H1 (cell line): ENCODE measurements around the gene RPS19.

Experiments used
- CEBPB ChIP-seq: IDR thresholded peaks from 2 replicates; pipeline ENCODE4 v1.6.1; 2012; ENCODE audit warnings: low read depth, low read length
- MAFK ChIP-seq: IDR thresholded peaks from 2 replicates; pipeline ENCODE4 v1.6.1; 2012; ENCODE audit warnings: low read depth, mild to moderate bottlenecking, improper control_type of control experiment, low read length
- PHF8 ChIP-seq: fragments of 200-600 bp; sonication (generic); conservative IDR thresholded peaks from 2 replicates; pipeline ENCODE4 v1.7.1; 2012; ENCODE audit warnings: low read depth, mild to moderate bottlenecking, inconsistent platforms, low read length, moderate library complexity
- RBBP5 ChIP-seq: IDR thresholded peaks from 2 replicates; pipeline ENCODE4 v1.7.1; 2012; ENCODE audit warnings: low read depth, mild to moderate bottlenecking, inconsistent platforms, low read length, moderate library complexity, borderline replicate concordance
- RXRA ChIP-seq: IDR thresholded peaks from 2 replicates; pipeline ENCODE4 v1.6.1; 2011; ENCODE audit warnings: low read depth, mild to moderate bottlenecking, low read length, moderate library complexity; ENCODE audit not compliant: insufficient read depth
- SUZ12 ChIP-seq: fragments of 200-600 bp; sonication (generic); IDR thresholded peaks from 2 replicates; pipeline ENCODE4 v1.6.1; 2012; ENCODE audit warnings: mild to moderate bottlenecking, inconsistent platforms, low read length, moderate library complexity, mixed read lengths
- YY1 ChIP-seq: IDR thresholded peaks from 2 replicates; pipeline ENCODE4 v1.6.1; 2011; ENCODE audit warnings: low read depth, mild to moderate bottlenecking, low read length
- ZNF274 ChIP-seq: IDR thresholded peaks from 2 replicates; pipeline ENCODE4 v1.7.0; 2012; ENCODE audit warnings: low read length, borderline replicate concordance; ENCODE audit errors: extremely low read depth

GRCh38 chr19:41853768-41854167 lies 6.3 kb upstream of the RPS19 start:
- TF ChIP-seq PHF8: no peak
- no peak for TF ChIP-seq MAFK
- no peak for TF ChIP-seq SUZ12
- TF ChIP-seq YY1: no peak
- TF ChIP-seq CEBPB: no peak
- no peak for TF ChIP-seq RBBP5
- TF ChIP-seq ZNF274: no peak
- TF ChIP-seq RXRA: no peak
